ENCODE results near the gene ZNF212.

DNA sequence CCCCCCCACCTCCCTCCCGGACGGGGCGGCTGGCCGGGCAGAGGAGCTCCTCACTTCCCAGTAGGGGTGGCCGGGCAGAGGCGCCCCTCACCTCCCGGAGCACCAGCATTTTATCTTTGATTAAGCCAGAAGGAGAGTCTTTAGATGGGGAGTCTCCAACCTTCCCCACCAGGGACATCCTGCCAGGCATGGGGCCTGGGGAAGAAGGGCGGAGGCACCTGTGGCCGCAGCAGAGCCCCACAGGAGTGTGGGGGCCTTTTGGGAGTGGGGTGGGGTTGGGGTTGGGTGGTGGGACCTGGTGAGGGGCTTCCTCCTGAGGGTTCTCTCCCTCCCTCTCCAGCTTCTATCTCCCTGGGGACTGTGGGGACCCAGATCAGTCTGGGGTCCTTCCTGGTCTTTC lies 40.7 kb downstream of the ZNF212 start:
- TF ChIP-seq, protein P1, sequence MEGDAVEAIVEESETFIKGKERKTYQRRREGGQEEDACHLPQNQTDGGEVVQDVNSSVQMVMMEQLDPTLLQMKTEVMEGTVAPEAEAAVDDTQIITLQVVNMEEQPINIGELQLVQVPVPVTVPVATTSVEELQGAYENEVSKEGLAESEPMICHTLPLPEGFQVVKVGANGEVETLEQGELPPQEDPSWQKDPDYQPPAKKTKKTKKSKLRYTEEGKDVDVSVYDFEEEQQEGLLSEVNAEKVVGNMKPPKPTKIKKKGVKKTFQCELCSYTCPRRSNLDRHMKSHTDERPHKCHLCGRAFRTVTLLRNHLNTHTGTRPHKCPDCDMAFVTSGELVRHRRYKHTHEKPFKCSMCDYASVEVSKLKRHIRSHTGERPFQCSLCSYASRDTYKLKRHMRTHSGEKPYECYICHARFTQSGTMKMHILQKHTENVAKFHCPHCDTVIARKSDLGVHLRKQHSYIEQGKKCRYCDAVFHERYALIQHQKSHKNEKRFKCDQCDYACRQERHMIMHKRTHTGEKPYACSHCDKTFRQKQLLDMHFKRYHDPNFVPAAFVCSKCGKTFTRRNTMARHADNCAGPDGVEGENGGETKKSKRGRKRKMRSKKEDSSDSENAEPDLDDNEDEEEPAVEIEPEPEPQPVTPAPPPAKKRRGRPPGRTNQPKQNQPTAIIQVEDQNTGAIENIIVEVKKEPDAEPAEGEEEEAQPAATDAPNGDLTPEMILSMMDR (IDR thresholded peaks at IDR 0.05), result no peak
- TF ChIP-seq, protein P2, sequence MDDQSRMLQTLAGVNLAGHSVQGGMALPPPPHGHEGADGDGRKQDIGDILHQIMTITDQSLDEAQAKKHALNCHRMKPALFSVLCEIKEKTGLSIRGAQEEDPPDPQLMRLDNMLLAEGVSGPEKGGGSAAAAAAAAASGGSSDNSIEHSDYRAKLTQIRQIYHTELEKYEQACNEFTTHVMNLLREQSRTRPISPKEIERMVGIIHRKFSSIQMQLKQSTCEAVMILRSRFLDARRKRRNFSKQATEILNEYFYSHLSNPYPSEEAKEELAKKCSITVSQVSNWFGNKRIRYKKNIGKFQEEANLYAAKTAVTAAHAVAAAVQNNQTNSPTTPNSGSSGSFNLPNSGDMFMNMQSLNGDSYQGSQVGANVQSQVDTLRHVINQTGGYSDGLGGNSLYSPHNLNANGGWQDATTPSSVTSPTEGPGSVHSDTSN (IDR thresholded peaks at IDR 0.05), result no peak
- TF ChIP-seq YY1 (IDR thresholded peaks at IDR 0.05; ENCODE audit: low read depth), result no peak

Measured in SK-N-SH (cell line).